Measurements from ENCODE around the gene PHF12. TPM values are rescaled to one million over a fixed set of nuclear protein-coding genes. Genes with fewer than 3 reads are reported as not detected.

PHF12 gene
- total RNA-seq, 1 experiment from 2014 or later, result 37.6 TPM

GRCh38 chr17:28885951-28886350 lies 65.4 kb downstream of the PHF12 start:
- no peak for TF ChIP-seq CTCF (IDR thresholded peaks at IDR 0.05; ENCODE audit: unreplicated experiment)
- Mint-ChIP-seq H3K4me1 (ENCODE audit: insufficient read depth, unreplicated experiment) (no peaks in the 10 kb centered on the region), H3K4me3 (ENCODE audit: unreplicated experiment) (no peak overlapping the region), H3K36me3 (ENCODE audit: insufficient read depth, unreplicated experiment) (peaks cover 54% of the 10 kb centered on the region), H3K27me3 (ENCODE audit: insufficient read depth, unreplicated experiment) (no peaks in the 10 kb centered on the region), H3K27ac (ENCODE audit: low read depth, unreplicated experiment) (peak overlapping the region; percentile 66), H3K9me3 (ENCODE audit: unreplicated experiment) (no peaks in the 10 kb centered on the region)
- no TSS peak for BruUV-seq (replicated peaks)
- ChIA-PET POLR2A (interaction anchor here (0.7 kb wide), 1 partner anchor 68 kb away, joined by 3 read pairs; no protein-coding TSS in a partner anchor), CTCF (interaction anchor here (0.6 kb wide), 1 partner anchor 63 kb away, joined by 3 read pairs; no protein-coding TSS in a partner anchor)
- DNase-seq (ENCODE audit: unreplicated experiment), result no peak
- intact Hi-C loops (cut with micrococcal nuclease), result no loop called here

GRCh38 chr17:28885363-28885762 lies 66.0 kb downstream of the PHF12 start:
- POLR2A ChIA-PET, result no interaction called here
- TF ChIP-seq CTCF (IDR thresholded peaks at IDR 0.05; ENCODE audit: unreplicated experiment), result no peak
- Mint-ChIP-seq H3K4me1 (ENCODE audit: insufficient read depth, unreplicated experiment) (no peaks in the 10 kb centered on the region), H3K27me3 (ENCODE audit: insufficient read depth, unreplicated experiment) (no peaks in the 10 kb centered on the region), H3K36me3 (ENCODE audit: insufficient read depth, unreplicated experiment) (peaks cover 48% of the 10 kb centered on the region), H3K4me3 (ENCODE audit: unreplicated experiment) (no peak overlapping the region), H3K9me3 (ENCODE audit: unreplicated experiment) (no peaks in the 10 kb centered on the region), H3K27ac (ENCODE audit: low read depth, unreplicated experiment) (peak overlapping the region; percentile 37)
- DNase-seq (ENCODE audit: unreplicated experiment), result no peak
- no TSS peak for BruUV-seq (replicated peaks)
- CTCF ChIA-PET, result no interaction called here
- intact Hi-C loops (cut with micrococcal nuclease), result no loop called here

- no peaks in the 10 kb centered on the region for H3K27me3 Mint-ChIP-seq (ENCODE audit: insufficient read depth, unreplicated experiment)
- no peak overlapping the region for H3K27ac Mint-ChIP-seq (ENCODE audit: low read depth, unreplicated experiment)
- BruUV-seq (replicated peaks), result no TSS peak
- intact Hi-C loops (cut with micrococcal nuclease), result no loop called here
- H3K36me3 Mint-ChIP-seq (ENCODE audit: insufficient read depth, unreplicated experiment), result peaks cover 54% of the 10 kb centered on the region
- H3K4me1 Mint-ChIP-seq (ENCODE audit: insufficient read depth, unreplicated experiment), result peaks cover 3% of the 10 kb centered on the region
- no peak for TF ChIP-seq CTCF (IDR thresholded peaks at IDR 0.05; ENCODE audit: unreplicated experiment)
- ChIA-PET CTCF (interaction anchor here (0.5 to 0.7 kb wide), 2 partner anchors 19 to 91 kb away, joined by 5 to 7 read pairs; no protein-coding TSS in a partner anchor), POLR2A (interaction anchor here (0.5 kb wide), 1 partner anchor 161 kb away, joined by 3 read pairs; no protein-coding TSS in a partner anchor)
- no peaks in the 10 kb centered on the region for H3K9me3 Mint-ChIP-seq (ENCODE audit: unreplicated experiment)
- DNase-seq (ENCODE audit: unreplicated experiment), result no peak
- no peak overlapping the region for H3K4me3 Mint-ChIP-seq (ENCODE audit: unreplicated experiment)
Observed at GRCh38 chr17:28883967-28884702, 67.2 kb downstream of the PHF12 start.

GRCh38 chr17:28882154-28882895 lies 69.0 kb downstream of the PHF12 start:
- H3K36me3 Mint-ChIP-seq (ENCODE audit: insufficient read depth, unreplicated experiment), result peaks cover 62% of the 10 kb centered on the region
- H3K4me1 Mint-ChIP-seq (ENCODE audit: insufficient read depth, unreplicated experiment), result peaks cover 14% of the 10 kb centered on the region
- DNase-seq (ENCODE audit: unreplicated experiment), result no peak
- no peaks in the 10 kb centered on the region for H3K9me3 Mint-ChIP-seq (ENCODE audit: unreplicated experiment)
- H3K27me3 Mint-ChIP-seq (ENCODE audit: insufficient read depth, unreplicated experiment), result no peaks in the 10 kb centered on the region
- no TSS peak for BruUV-seq (replicated peaks)
- POLR2A ChIA-PET, result interaction anchor here (0.7 to 1.3 kb wide), 4 partner anchors 20 to 63 kb away, joined by 3 to 4 read pairs (median 3); partner anchors contain the start of gene ERAL1
- H3K4me3 Mint-ChIP-seq (ENCODE audit: unreplicated experiment), result no peak overlapping the region
- CTCF ChIA-PET, result interaction anchor here (0.6 to 1.9 kb wide), 5 partner anchors 9 to 131 kb away, joined by 3 to 6 read pairs (median 3); no protein-coding TSS in a partner anchor
- TF ChIP-seq CTCF (IDR thresholded peaks at IDR 0.05; ENCODE audit: unreplicated experiment), result no peak
- intact Hi-C loops (cut with micrococcal nuclease), result no loop called here
- no peak overlapping the region for H3K27ac Mint-ChIP-seq (ENCODE audit: low read depth, unreplicated experiment)

Measured in MCF 10A (cell line).